GM12874 (cell line): ENCODE measurements around the gene THOC6.
A peak's percentile ranks its signal among the peaks of the same experiment; 100 is the strongest.

Experiments used
- CTCF ChIP-seq: IDR thresholded peaks from 2 replicates; pipeline ENCODE4 v1.5.1; 2011; ENCODE audit warnings: low read depth, mild to moderate bottlenecking, control low read depth, low read length, moderate library complexity; ENCODE audit not compliant: insufficient read depth

The THOC6 gene

GRCh38 chr16:3020247-3020603 lies 3.6 kb upstream of the THOC6 start, which contains the start of gene TNFRSF12A:
Gene TNFRSF12A (plus strand): TSS chr16:3020368. CDS start chr16:3020398, 30 bp downstream.
- 0 out of 2 replicates have a peak, but pooled peaks have one; percentile 3 for TF ChIP-seq CTCF

GRCh38 chr16:3020604-3021448 lies 3.0 kb upstream of the THOC6 start:
- TF ChIP-seq CTCF = no peak

DNA sequence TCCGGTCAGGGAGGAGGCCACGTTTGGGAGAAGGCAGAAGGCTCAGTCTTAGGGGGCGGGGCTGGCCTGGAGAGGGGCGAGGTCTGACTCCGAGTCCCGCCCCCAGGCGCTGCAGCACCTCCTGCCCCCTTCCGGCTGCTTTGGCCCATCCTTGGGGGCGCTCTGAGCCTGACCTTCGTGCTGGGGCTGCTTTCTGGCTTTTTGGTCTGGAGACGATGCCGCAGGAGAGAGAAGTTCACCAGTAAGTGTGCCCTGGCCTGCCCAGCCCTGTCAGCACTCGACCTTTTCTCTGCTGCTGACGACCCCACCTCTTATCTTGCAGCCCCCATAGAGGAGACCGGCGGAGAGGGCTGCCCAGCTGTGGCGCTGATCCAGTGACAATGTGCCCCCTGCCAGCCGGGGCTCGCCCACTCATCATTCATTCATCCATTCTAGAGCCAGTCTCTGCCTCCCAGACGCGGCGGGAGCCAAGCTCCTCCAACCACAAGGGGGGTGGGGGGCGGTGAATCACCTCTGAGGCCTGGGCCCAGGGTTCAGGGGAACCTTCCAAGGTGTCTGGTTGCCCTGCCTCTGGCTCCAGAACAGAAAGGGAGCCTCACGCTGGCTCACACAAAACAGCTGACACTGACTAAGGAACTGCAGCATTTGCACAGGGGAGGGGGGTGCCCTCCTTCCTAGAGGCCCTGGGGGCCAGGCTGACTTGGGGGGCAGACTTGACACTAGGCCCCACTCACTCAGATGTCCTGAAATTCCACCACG lies 2.2 kb upstream of the THOC6 start:
- TF ChIP-seq CTCF = peak; percentile 62

DNA sequence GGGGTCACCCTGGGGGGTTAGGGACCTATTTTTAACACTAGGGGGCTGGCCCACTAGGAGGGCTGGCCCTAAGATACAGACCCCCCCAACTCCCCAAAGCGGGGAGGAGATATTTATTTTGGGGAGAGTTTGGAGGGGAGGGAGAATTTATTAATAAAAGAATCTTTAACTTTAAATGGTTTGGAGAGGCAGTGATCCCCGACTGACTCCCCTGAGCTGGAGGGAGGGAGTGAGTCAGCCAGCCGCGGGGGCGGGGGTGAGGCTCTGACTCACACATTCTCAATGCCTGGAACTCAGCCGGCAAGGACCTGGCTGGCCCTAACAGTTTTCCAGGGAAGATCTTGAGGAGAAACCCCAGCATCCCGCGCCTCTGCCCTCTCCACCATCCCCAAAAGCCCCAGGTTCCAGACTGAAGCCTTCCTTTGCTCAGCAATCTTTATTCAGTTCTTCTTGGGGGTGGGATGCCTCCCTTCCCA lies 1.6 kb upstream of the THOC6 start:
- TF ChIP-seq CTCF = no peak

DNA sequence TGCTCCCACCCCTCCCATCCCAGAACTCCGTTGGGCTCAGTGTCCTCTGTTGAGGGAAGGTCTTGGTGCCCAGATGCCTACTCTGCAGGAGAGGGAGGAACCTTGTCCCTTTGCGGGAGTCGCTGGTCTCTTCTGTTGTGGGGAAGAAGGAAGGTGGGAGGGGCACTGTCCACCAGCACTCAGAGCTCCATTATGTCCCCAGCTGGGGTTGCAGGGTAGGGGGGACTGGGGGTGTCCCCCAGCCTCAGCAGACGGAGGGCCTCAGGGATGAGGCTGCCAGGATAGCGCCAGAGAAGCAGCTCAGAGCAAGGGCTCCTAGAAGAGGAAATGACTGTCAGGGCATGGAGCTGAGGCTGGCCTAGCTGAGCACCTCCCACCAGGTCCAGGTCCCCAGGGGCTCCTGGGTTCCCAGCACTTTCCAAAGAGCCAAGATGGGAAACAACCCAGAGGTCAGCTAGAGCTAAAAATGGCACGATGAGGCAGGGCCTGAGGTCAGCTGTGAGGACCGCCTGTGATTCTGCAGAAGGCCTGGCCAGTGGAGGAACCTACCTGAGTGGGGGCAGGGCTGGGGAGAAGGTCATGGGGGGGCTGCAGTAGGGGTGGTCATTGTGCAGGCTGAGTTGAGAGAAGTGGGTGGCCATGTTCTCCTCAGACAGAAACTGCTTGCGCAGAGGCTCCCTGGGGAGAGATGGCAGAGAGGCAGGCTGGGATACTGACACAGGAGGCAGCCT lies 986 bp upstream of the THOC6 start:
- TF ChIP-seq CTCF = no peak

DNA sequence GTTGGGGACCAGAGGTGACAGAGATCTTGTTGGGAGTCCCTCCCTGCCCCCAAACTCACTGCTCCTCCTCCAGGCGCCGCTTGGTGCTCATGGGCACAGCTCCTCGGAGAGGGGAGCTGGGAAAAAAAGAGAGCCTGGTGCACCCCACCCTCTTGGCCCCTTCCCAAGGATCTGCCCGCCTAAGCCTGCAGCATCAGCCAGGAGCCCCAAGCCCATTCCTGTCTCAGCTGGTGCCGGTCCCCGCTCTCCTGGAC lies 493 bp upstream of the THOC6 start:
- no peak for TF ChIP-seq CTCF
